ENCODE results near the gene CDH16.
"Not testable (repeated sequence)": the region's sequence is repeated elsewhere in the genome, so short reads cannot be mapped to it uniquely, and the experiment has no call there.

CDH16 gene

DNA sequence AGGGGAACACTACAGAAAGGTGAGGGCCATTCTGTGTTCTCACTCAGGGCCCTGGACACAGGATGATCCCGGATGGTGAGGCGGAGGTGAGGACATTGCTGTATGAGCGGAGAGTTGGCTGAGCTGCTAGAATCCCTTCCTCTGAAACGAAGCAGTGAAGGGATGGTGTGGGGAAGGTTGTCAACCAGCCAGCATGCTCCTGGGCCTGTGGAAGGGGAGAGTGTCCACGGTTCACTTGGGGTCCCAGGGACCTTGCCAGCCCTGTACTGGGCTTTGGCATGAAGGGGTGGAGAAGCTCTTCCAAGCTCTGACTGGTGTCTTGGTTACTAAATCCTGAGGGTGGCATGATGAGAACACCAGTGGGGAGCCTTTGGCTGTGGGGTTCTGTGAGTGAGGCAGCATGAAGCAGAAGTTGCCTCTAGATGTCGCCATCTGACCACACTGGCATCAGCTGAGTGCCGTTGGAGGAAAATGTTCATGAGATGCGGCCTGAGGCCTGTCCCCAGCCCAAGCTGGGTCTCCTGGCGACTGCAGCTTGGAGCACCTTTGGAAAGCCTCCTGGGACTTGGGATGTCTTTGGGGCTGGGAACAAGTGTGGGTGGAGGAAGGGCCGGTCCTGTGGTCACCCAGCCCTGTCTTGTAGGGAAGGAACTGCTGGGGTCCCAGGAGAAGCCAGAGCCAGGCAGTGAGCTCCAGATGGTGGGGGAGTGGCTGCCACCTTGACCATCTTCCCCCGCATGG lies 23.6 kb downstream of the CDH16 start:
- DNase-seq: peak; percentile 62

DNA sequence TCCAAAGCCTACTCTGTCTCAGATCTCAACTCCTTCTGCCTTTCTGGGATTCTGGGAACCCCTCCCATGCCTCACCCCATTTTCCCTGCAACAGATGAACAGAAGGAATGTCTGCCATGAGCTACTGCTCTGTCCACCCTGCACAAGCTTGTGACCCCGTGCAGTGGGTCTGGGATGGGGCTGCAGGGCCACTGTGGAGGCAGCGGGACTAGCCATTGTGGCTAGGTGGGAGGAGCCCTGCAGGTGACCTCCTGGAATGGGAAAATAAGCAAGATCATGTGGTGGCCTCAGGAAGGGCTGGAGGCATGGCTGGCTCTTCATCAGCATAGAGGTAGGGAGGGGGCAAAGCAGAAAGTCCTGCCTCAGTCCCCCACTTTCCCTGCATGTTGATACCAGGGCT lies 24.6 kb downstream of the CDH16 start:
- DNase-seq: no peak

DNA sequence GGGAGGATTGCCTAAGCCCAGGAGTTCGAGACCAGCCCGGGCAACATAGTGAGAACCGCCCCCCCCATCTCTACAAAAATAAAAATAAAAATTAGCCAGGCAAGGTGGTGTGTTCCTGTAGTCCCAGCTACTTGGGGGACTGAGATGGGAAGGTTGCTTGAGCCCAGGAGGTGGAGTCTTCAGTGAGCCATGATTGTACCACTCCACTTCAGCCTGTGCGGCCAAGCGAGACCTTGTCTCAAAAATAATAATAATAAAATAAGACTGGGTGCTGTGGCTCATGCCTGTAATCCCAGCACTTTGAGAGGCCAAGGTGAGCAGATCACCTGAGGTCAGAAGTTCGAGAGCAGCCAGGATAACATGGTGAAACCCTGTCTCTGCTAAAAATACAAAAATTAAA lies 26.9 kb downstream of the CDH16 start:
- DNase-seq: no peak

DNA sequence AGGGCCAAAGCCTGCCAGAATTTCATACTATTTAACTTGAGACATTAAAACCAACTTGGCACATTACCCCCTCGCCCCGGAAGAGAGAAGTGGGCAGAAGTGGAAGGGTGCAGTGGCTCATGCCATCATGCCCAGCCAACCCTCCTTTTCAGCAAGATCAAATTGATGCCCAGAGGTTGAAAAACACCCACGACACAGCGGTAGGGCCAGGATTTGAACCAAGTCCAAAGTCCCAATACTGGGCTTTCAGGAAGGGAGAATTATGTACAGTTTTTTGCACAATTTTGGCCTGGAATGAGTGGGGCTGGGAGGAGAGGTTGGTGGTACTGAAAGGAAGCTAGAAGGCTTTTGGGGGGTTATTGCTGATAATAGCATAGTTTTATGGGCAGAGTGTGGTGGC lies 27.3 kb downstream of the CDH16 start:
- no peak for DNase-seq

DNA sequence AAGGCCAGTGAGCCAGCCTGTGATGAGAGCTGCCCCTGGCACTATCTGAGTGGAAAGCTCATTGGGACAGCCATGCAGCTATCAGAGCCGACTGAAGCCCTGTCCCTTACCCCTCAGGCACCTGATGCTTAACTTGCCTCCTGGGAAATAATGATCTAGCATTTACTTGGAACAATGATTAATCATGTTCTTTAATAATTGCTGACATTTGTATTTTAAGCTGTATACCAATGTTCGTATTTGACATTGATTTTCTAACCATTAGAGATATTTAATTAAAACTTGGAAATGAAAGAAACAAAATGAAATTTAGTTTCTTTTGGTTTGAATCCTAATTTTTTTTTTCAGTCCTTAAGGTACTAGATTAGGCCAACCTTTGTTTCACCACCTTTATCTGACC lies 27.9 kb downstream of the CDH16 start:
- DNase-seq: no peak

DNA sequence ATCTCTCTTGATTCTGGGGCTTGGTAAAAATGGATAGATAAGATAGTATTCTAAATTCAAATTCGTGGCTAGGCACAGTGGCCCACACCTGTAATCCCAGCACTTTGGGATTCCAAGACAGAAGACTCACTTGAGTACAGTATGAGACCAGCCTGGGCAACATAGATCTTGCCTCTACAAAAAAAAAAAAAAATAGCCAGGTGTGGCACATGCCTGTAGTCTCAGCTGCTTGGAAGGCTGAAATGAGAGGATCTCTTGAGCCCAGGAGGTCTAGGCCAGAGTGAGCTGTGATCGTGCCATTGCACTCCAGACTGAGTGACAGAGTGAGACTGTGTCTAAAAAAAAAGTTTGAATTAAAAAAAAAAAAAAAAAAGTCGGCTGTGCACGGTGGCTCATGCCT lies 29.1 kb downstream of the CDH16 start:
- DNase-seq: no peak

DNA sequence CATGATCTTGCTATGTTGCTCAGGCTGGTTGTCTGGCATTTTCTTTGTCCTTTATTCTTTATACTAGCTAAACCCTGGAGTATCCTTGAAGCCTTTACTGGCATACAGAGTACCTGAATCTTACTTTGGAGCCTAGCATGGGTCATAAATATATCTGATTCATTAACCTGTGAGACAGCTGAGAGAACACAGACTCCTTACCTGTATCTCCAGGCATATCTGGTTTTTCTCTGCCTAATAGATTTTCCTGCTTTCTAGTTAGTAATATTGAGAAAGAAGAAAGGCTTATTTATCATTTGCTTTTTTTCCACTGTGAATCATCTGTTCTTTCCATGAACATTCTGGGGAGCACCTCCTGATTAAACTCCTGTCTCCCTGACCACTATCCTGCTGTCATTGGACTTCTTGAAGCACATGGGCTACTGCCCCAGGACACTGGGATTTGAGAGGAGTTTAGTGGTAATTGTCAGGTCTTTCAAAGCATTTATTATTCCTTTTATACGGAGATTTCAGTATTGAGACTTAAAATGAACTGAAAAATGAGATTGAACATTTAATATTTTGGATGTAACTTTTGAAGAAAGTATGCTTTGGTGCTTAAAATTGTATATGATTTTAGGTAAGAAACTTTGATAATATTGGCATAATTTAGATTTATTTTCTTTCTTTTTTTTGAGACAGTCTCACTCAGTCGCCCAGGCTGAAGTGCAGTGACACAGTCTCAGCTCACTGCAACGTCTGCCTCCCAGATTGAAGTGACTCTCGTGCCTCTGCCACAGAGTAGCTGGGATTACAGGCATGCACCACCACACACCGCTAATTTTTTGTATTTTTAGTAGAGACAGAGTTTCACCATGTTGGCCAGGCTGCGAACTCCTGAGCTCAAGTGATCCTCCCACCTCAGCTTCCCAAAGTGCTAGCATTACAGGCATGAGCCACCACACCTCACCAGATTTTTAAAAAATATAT lies 29.8 kb downstream of the CDH16 start:
- DNase-seq: no peak

DNA sequence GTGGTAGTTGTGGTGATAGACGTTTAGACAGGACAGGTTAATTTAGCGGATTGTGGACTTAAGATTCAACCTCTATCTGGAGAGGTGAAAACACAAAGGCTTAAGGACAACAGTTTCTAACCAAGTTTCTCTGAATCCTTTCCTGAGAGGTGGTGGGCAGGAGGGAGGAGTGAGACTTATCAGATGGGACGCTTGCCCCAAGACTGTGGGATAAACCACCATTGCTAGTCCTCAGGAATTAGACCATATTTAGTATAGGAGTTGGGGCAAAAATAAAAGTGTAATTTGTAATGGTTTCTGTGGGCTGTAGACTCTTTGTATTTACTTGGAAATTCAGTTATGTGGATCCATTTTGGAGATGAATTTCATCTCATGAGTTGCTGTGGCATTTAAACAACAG lies 31.8 kb downstream of the CDH16 start:
- DNase-seq: no peak

DNA sequence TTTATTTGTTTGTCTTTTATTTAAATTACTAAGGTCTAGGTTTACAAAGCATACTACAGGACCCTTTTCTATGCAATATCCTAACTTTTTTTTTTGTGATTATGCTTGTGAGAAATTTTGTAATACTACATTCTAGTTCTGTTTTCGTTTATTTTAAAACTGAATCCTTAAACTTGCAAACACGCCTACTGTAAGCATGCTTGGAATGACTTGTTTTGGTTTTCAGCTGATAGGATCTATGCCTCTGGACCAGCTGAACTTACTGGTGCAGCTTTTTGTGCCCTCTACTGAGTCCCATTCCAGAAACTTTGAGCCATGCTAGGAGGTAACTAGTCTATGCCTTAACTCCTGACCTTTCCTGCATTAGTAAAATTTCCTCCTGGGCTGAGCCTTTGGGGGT lies 32.4 kb downstream of the CDH16 start:
- no peak for DNase-seq

DNA sequence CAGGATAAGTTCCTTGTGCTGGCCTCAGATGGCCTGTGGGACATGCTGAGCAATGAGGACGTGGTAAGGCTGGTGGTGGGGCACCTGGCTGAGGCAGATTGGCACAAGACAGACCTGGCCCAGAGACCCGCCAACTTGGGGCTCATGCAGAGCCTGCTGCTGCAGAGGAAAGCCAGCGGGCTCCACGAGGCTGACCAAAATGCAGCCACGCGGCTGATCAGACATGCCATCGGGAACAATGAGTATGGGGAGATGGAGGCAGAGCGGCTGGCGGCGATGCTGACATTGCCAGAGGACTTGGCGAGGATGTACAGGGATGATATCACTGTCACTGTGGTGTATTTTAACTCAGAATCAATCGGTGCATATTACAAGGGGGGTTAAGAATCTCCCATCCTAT lies 33.2 kb downstream of the CDH16 start:
- DNase-seq: no peak

DNA sequence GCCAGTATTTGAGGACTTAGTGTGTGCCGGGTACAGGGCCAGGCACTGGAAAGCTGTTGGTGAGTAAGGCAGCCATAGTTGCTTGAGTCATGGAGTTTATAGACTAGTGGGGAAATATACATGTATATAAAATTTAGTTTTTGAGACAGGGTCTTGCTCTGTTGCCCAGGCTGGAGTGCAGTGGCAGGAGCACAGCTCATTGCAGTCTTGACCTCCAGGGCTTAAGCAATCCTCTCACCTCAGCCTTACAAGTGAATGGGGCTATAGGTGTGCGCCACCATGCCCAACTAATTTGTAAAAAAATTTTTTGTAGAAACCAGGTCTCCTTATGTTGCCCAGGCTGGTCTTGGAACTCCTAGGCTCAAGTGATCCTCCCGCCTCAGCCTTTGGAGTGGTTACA lies 36.0 kb downstream of the CDH16 start:
- DNase-seq: no peak

DNA sequence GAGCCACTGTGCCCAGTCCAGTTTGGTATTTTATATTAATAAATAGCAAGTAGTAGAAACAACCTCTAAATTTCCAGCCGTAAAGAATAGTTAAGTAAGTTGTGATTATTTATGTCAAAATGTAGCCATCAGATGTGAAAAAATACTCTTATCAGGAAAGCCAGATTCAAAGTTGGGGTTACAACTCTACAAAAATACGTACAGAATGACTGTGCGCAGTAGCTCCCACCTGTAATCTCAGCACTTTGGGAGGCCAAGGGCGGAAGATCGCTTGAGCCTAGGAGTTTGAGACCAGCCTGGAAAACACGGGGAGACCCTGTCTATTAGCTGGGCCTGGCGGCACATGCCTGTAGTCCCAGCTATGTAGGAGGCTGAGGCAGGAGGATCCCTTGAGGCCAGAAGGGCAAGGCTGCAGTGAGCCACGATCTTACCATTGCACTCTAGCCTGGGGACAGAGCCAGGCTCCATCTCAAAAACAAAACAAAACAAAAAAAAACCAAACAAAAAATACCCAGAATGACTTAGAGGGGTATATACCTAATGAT lies 36.6 kb downstream of the CDH16 start:
- DNase-seq: no peak

DNA sequence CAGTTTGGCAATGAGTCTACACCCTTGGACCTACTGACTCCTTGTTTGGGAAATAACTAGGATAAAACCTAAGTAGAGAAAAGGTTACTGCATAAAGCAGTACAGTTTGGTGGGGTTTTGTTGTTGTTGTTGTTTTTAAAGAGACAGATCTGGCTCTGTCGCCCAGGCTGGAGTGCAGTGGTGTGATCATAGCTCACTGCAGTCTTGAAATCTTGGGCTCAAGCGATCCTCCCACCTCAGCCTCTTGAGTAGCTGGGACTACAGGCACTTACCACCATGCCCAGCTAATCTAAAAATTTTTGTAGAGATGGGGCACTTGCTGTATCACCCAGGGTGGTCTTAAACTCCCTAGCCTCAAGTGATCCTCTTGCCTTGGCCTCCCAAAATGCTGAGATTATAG lies 37.1 kb downstream of the CDH16 start:
- DNase-seq: no peak

DNA sequence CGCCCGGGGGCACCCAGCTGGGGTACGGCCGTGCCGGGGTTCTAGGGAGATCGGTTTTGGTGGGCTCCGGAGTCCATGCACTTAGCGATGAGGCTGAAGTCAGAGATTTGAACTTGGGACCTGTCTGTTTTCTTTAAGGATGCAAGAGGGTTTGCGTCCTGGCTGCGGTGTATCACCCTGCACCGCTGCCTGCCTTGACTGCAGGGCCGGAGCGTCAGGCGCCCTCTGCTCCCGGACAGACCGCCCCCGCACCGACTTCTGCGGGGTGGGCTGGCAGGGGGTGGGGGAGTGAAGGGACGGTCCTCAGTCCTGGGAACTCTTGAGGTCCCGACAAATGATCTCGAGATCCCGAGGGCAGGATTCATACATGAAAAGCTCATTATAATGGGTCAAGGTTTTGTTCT lies 37.7 kb downstream of the CDH16 start:
- DNase-seq: no peak

DNA sequence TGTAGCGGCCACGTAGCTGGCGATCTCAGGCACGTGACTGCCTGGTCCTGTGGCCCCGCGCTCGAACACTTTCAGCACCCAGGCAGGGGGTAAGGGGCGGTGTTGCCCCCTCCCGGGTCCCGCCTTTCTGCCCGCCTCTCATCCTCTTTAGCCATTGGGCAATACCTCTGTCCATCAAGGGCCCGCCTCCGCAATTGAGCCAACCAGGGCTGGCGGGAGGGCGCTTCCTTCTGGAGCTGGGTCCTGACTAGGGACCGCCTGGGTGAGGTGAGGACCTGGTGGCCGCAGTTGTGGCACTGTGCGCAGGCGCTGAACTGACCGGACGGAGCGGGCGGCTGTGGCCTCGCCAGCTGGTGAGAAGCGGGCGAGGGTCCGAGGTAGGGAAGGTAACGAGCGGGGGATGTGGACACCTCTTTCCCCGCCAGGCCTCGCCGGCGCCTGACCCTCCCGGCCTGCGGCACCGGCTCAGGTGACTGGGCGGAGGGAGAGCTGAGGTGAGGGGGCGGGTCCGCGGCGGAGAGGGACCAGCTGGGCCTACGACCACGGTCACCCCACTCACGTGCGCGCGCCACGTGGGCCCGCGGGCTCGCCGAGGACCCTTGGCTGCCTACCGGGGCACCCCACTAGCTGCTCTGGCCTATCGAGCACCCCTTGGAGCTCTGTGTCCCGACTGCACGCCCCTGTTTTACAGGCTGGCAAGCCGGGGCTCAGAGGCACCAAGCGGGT lies 38.2 kb downstream of the CDH16 start, which contains the start of gene PDP2:
TSS of gene PDP2 (plus strand) at position 228 of the 726 bp plus-strand sequence. CDS start 3,770 bp downstream, outside the sequence.
- peak; percentile 95 for DNase-seq

DNA sequence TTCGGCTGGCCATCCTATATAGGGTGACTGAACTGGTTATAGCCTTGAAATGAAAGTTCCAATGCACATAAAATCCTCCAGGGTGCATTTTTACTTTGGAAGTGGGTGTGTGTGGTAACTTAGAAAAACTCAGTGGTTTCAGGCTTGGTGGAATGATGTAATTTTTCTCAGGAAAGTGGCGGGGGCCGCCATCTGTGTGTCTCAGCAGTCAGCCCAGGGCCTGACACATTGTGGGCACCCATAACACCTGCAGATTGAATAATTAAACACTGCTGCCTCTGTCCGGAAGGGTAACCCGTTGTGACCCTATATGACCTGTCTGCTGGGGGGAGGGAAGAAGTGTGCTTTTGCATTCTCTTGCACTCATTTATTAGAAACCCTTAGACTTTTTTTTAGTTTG lies 40.6 kb downstream of the CDH16 start:
- peak; percentile 42 for DNase-seq

DNA sequence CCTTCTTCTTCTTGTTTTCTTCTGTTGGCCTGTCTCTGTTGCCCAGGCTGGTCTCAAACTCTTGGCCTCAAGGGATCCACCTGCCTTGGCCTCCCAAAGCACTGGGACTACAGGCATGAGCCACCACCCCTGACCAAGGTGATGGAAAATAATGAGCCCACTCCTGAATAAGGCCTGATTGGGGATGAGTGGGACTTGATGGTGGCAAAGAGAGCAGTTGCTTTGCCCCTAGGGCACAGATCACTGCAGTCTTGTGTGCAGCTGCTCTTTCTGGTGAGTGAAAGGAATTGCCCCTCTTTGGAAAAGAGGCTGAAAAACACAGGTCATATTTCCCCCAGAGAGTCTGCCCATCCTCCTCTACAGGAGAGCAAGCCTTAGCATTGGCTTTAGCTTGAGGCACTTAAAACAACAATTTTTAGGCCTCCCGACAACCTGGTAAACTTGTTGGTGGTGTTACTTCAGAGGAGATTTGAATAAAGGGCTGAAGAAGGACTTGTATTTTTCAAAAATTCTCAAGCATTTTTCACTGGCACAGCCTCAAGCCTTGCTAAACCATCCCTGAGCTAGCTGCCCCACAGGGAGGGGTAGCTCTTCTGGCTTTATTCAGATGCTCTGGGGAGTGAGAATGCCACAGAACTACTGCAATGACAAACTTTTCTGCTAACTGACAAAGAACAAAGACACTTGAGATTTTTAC lies 44.5 kb downstream of the CDH16 start:
- DNase-seq: peak; percentile 40

DNA sequence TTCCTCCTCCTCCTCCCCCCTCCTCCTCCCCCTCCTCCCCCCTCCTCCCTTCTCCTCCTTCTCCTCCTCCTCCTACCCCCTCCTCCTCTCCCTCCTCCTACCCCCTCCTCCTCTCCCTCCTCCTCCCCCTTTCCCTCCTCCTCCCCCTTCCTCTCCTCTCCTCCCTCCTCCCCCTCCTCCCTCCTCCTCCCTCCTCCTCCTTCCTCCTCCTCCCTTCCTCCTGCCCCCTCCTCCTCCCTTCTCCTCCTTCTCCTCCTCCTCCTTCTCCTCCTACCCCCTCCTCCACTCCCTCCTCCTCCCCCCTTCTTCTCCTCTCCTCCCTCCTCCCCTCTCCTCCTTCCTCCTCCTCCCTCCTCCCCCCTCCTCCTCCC lies 45.0 kb downstream of the CDH16 start:
- DNase-seq: no peak

DNA sequence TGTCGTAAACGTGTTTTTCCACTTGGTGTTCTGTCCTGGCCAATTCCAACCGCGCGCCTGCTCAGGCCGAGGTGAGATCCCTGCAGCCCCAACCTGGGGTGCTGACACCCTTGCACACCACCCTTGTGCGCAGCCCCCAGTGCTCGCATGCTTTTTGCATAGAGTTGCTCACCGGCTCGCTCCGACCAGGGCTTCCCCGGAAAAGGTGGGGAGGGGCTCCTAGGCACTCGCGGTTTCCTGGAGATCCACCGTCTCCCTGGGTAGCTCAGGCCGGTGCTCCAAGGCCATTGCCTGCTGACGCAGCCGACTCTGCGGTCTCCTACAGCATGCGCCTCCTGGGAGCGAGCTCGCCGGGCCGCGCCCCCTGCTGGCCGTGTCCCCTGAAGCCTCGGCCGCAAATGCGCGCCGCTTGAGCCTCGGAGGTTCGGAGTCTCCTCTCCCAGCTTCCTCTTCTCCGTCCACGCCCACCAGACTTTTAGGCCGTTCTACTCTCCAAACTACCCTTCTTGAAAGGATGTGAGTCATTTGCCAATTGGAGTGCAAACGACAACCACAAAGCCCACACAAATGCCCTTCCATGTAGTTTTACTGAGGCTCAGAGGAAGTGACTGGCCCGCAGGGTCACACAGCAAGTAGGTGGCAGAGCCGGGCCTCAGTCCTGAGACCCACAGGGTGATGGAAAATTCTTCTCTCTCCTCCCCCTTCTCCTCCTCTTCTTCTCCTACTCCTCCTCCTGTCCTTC lies 45.6 kb downstream of the CDH16 start:
- DNase-seq: peak; percentile 99

DNA sequence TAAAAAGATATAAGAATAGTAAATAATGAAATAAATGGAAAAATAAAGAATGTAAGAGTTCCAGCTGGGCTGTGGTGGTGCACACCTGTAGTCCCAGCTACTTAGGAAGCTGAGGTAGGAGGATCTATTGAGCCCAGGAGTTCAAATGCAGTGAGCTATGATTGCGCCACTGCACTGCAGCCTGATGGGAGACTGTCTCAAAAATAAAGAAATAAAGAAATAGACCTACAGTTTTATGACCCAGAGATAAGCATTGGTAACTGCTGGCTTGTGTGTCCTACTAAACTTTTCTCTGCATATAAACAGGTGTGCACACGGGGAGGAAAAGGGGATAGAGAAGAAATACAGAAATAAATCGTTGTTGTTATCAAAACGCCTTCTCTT lies 46.1 kb downstream of the CDH16 start:
- DNase-seq: no peak

DNA sequence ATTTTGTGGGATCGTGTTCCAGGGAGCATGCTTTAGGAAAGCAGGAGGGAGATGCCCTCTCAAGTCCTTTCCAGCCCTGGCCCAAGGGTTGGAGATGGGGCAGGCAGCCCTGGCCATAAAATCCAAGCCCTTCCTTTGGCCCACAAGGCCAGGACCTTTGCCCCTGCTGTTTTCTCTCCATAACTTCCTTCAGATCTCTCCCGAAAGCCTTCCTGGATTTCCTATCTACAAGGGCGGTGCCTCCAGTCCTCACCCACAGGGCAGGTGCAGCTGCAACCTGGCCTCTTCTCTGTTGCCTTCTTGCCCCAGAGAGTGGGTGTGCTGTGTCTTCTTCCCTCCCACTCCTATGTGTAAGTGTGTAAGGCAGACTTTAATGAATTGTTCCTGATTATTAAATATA lies 46.8 kb downstream of the CDH16 start:
- no peak for DNase-seq

DNA sequence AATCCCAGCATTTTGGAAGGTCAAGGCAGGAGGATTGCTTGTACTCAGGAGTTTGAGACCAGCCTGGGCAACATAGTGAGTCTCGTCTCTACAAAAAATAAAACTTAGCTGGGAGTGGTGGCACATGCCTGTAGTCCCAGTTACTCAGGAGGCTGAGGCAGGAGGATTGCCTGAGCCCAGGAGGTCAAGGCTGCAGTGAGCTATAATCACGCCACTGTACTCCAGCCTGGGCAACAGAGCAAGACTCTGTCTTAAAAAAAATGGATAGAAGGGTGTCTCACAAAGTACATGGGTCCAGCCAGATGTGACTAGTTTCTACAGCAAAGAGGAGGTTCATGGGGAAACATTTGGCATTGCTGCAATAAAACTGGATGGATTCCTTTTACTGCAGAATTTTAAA lies 47.3 kb downstream of the CDH16 start:
- DNase-seq: not testable (repeated sequence)
